Stimulated activated memory B cell treated with anti-CD40 and anti-IgM and Interleukin-4, amounts not matched to agents 10 μg/mL and 1 μg/mL and 100 μg/mL, for 72 hours (primary cell): ENCODE measurements around the gene SYTL1.
A peak's percentile ranks its signal among the peaks of the same experiment; 100 is the strongest.

Experiments
- ATAC-seq: fragments of 150-1000 bp; cut with Tn5 transposase; 2 replicates; pipeline ENCODE4 v1.10.0; 2021
- H3K27ac Mint-ChIP-seq: one replicate; pipeline ENCODE4 v1.8.0; 2022; ENCODE audit warnings: mild to moderate bottlenecking, mixed read lengths
- H3K27me3 Mint-ChIP-seq: one replicate; pipeline ENCODE4 v1.8.0; 2022; ENCODE audit warnings: mixed read lengths
- H3K36me3 Mint-ChIP-seq: one replicate; pipeline ENCODE4 v1.8.0; 2022; ENCODE audit warnings: mixed read lengths
- H3K4me1 Mint-ChIP-seq: one replicate; pipeline ENCODE4 v1.8.0; 2022; ENCODE audit warnings: mixed read lengths
- H3K4me3 Mint-ChIP-seq: one replicate; pipeline ENCODE4 v1.8.0; 2022; ENCODE audit warnings: mild to moderate bottlenecking, moderate library complexity, mixed read lengths
- H3K9me3 Mint-ChIP-seq: one replicate; pipeline ENCODE4 v1.8.0; 2022; ENCODE audit warnings: mixed read lengths

SYTL1 gene

GRCh38 chr1:27332536-27333281 is 9.1 kb upstream of the SYTL1 start:
- no peaks in the 10 kb centered on the region for H3K27me3 Mint-ChIP-seq
- H3K36me3 Mint-ChIP-seq: peaks cover 50% of the 10 kb centered on the region
- no peak overlapping the region for H3K4me3 Mint-ChIP-seq
- H3K4me1 Mint-ChIP-seq: peaks cover 38% of the 10 kb centered on the region
- ATAC-seq: peak; percentile 72
- H3K9me3 Mint-ChIP-seq: no peaks in the 10 kb centered on the region
- H3K27ac Mint-ChIP-seq: peak overlapping the region; percentile 50

GRCh38 chr1:27333717-27334279 is 8.0 kb upstream of the SYTL1 start:
- peak overlapping the region; percentile 50 for H3K27ac Mint-ChIP-seq
- peaks cover 29% of the 10 kb centered on the region for H3K4me1 Mint-ChIP-seq
- H3K27me3 Mint-ChIP-seq: no peaks in the 10 kb centered on the region
- H3K36me3 Mint-ChIP-seq: peaks cover 55% of the 10 kb centered on the region
- no peak overlapping the region for H3K4me3 Mint-ChIP-seq
- no peak for ATAC-seq
- no peaks in the 10 kb centered on the region for H3K9me3 Mint-ChIP-seq

- no peak for ATAC-seq
- H3K4me3 Mint-ChIP-seq: no peak overlapping the region
- no peaks in the 10 kb centered on the region for H3K27me3 Mint-ChIP-seq
- H3K9me3 Mint-ChIP-seq: no peaks in the 10 kb centered on the region
- no peak overlapping the region for H3K27ac Mint-ChIP-seq
- peaks cover 54% of the 10 kb centered on the region for H3K36me3 Mint-ChIP-seq
- peaks cover 38% of the 10 kb centered on the region for H3K4me1 Mint-ChIP-seq
These were observed 6.1 kb upstream of the SYTL1 start for GRCh38 chr1:27335506-27336422.

GRCh38 chr1:27336756-27337155 is 5.1 kb upstream of the SYTL1 start:
- Mint-ChIP-seq H3K27ac (no peak overlapping the region), H3K27me3 (no peaks in the 10 kb centered on the region), H3K9me3 (no peaks in the 10 kb centered on the region), H3K36me3 (peaks cover 51% of the 10 kb centered on the region), H3K4me3 (no peak overlapping the region), H3K4me1 (peaks cover 46% of the 10 kb centered on the region)
- no peak for ATAC-seq

- Mint-ChIP-seq H3K4me1 (peaks cover 50% of the 10 kb centered on the region), H3K9me3 (no peaks in the 10 kb centered on the region), H3K4me3 (no peak overlapping the region), H3K27me3 (no peaks in the 10 kb centered on the region), H3K36me3 (peaks cover 34% of the 10 kb centered on the region), H3K27ac (peak overlapping the region; percentile 80)
- ATAC-seq: no peak
These were observed 3.1 kb upstream of the SYTL1 start for GRCh38 chr1:27338751-27339150.

- H3K27ac Mint-ChIP-seq: peak overlapping the region; percentile 80
These were observed 2.6 kb upstream of the SYTL1 start for GRCh38 chr1:27339213-27339612.

GRCh38 chr1:27342391-27342777 is 562 bp downstream of the SYTL1 start:
- peak; percentile 56 for ATAC-seq
- Mint-ChIP-seq H3K9me3 (no peaks in the 10 kb centered on the region), H3K4me3 (peak overlapping the region; percentile 84), H3K27ac (peak overlapping the region; percentile 80), H3K27me3 (no peaks in the 10 kb centered on the region), H3K4me1 (peaks cover 76% of the 10 kb centered on the region), H3K36me3 (peaks cover 22% of the 10 kb centered on the region)

More at GRCh38 chr1:27339213-27339612, 2.6 kb upstream of the SYTL1 start:
- H3K27me3 Mint-ChIP-seq: no peaks in the 10 kb centered on the region
- no peak overlapping the region for H3K4me3 Mint-ChIP-seq
- peaks cover 55% of the 10 kb centered on the region for H3K4me1 Mint-ChIP-seq
- H3K36me3 Mint-ChIP-seq: peaks cover 29% of the 10 kb centered on the region
- no peaks in the 10 kb centered on the region for H3K9me3 Mint-ChIP-seq
- no peak for ATAC-seq

GRCh38 chr1:27342778-27343638 is 1.2 kb downstream of the SYTL1 start:
- H3K4me1 Mint-ChIP-seq: peaks cover 80% of the 10 kb centered on the region
- peak overlapping the region; percentile 80 for H3K27ac Mint-ChIP-seq
- no peaks in the 10 kb centered on the region for H3K9me3 Mint-ChIP-seq
- ATAC-seq: peak; percentile 68
- peaks cover 26% of the 10 kb centered on the region for H3K36me3 Mint-ChIP-seq
- no peaks in the 10 kb centered on the region for H3K27me3 Mint-ChIP-seq
- H3K4me3 Mint-ChIP-seq: peak overlapping the region; percentile 84

- Mint-ChIP-seq H3K4me3 (peak overlapping the region; percentile 84), H3K27me3 (no peaks in the 10 kb centered on the region), H3K9me3 (no peaks in the 10 kb centered on the region), H3K4me1 (peaks cover 82% of the 10 kb centered on the region), H3K27ac (peak overlapping the region; percentile 80), H3K36me3 (peaks cover 24% of the 10 kb centered on the region)
- ATAC-seq: no peak
These were observed 1.8 kb downstream of the SYTL1 start for GRCh38 chr1:27343639-27344025.

GRCh38 chr1:27345272-27345671 is 3.5 kb downstream of the SYTL1 start:
- peaks cover 71% of the 10 kb centered on the region for H3K4me1 Mint-ChIP-seq
- no peaks in the 10 kb centered on the region for H3K27me3 Mint-ChIP-seq
- no peak overlapping the region for H3K4me3 Mint-ChIP-seq
- H3K9me3 Mint-ChIP-seq: no peaks in the 10 kb centered on the region
- ATAC-seq: no peak
- H3K27ac Mint-ChIP-seq: no peak overlapping the region
- H3K36me3 Mint-ChIP-seq: peaks cover 18% of the 10 kb centered on the region

- Mint-ChIP-seq H3K36me3 (peaks cover 18% of the 10 kb centered on the region), H3K4me3 (no peak overlapping the region), H3K4me1 (peaks cover 60% of the 10 kb centered on the region), H3K27me3 (no peaks in the 10 kb centered on the region), H3K9me3 (no peaks in the 10 kb centered on the region), H3K27ac (peak overlapping the region; percentile 21)
- ATAC-seq: no peak
These were observed 4.5 kb downstream of the SYTL1 start for GRCh38 chr1:27346357-27346756.

GRCh38 chr1:27346991-27347624 is 5.3 kb downstream of the SYTL1 start:
- H3K4me3 Mint-ChIP-seq: no peak overlapping the region
- no peak for ATAC-seq
- H3K9me3 Mint-ChIP-seq: no peaks in the 10 kb centered on the region
- peaks cover 53% of the 10 kb centered on the region for H3K4me1 Mint-ChIP-seq
- no peak overlapping the region for H3K27ac Mint-ChIP-seq
- H3K36me3 Mint-ChIP-seq: peaks cover 18% of the 10 kb centered on the region
- no peaks in the 10 kb centered on the region for H3K27me3 Mint-ChIP-seq

- H3K27ac Mint-ChIP-seq: peak overlapping the region; percentile 71
- ATAC-seq: peak; percentile 77
These were observed 7.3 kb downstream of the SYTL1 start for GRCh38 chr1:27348861-27349783.

More at GRCh38 chr1:27348861-27349783, 7.3 kb downstream of the SYTL1 start:
- Mint-ChIP-seq H3K27me3 (no peaks in the 10 kb centered on the region), H3K4me3 (peak overlapping the region; percentile 68), H3K36me3 (peaks cover 18% of the 10 kb centered on the region), H3K4me1 (peaks cover 33% of the 10 kb centered on the region), H3K9me3 (no peaks in the 10 kb centered on the region)
